Stimulated activated CD8-positive, alpha-beta memory T cell treated with anti-CD3 and anti-CD28 coated beads, Interleukin-4, amount 100 ng/mL, for 24 hours (primary cell): ENCODE measurements around the gene APPBP2.

Source experiments
- DNase-seq: peaks from one replicate; pipeline ENCODE4 v3.0.0-alpha.2; 2020; ENCODE audit warnings: low read depth

Gene APPBP2

DNA sequence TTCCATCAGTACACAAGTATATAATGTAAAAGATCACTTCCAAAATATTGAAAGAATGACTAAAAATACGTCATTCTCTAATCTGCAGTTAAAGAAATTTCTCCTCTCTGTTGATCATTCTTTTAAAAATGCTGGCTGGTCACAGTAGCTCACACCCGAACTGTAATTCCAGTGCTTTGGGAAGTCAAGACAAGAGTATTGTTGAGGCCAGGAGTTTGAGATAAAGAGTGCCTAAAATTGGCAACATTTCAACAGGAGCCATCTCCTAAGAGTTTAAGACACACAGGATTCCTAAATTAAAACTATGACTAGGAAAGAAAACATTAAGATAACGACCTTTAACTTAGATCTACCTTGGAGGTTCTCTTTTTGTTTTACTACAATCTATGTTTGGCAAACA is 129.6 kb downstream of the APPBP2 start:
- no peak for DNase-seq

DNA sequence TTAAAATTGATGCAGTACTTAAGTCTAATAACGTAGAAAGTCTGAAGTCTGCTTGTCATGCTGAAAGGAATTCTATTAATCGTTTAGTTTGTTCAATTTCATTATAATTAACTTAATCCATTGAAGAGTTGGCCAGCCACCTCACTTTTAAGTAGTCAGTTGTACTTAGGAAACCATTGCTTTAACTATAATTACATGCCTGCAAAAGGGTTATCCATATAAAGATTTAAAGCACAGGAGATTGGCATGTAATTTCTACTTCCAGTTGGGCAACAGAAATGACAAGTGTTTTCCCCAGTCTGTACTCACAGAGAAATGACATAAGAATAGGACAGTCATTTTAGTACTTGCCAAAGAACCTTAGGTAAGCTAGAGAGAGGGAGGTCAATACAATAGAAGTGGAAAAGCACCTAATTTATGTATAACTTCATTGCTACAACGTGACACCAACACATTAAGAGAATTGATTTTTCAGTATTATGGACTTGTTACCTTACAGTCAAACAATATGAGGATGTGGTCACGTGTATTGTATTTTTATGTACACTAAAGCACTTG is 130.5 kb downstream of the APPBP2 start:
- no peak for DNase-seq

DNA sequence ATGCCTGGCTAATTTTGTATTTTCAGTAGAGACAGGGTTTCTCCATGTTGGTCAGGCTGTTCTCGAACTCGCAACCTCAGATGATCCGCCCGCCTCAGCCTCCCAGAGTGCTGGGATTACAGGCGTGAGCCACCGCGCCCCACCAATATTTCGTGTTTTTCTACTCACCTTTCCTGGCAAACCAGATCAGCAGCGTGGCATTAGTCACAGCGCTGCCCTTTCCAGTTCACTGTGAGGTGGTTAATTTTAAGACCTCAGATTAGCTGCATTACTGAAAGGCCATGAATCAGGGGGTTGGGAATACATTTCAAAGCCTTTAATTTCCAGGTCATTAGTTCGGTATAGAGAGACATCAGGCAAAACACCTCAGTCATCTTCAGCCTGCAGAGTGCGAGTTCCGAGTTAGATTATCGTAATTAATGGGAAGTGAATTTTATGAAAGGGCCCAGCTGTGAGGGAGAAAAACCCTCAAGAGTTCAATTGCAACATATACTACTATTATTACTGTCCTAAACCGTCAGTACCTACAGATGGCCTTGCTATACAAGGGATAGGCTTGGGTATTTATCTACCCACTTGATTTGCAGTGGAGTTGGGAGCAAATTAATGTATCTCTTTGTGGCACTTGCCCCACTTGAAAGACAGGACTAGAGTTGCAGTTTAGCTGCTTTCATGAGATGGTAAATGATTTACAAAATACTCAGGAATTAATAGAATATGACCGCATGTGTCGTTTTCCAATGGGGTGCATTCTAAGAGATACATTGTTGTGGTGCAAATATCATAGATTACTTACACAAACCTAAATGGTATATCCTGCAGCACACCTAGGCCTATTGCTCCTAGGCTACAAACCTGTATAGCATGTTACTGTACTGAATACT is 132.0 kb downstream of the APPBP2 start:
- DNase-seq, result no peak
